ENCODE measurements around the gene GLIS1. TPM values are rescaled to one million over a fixed set of nuclear protein-coding genes. Genes with fewer than 3 reads are reported as not detected.

The GLIS1 gene
- polyA plus RNA-seq, 1 donor (not counting 4 experiments of a cell fraction or from before 2014, with no cell fraction given), result not detected

DNA sequence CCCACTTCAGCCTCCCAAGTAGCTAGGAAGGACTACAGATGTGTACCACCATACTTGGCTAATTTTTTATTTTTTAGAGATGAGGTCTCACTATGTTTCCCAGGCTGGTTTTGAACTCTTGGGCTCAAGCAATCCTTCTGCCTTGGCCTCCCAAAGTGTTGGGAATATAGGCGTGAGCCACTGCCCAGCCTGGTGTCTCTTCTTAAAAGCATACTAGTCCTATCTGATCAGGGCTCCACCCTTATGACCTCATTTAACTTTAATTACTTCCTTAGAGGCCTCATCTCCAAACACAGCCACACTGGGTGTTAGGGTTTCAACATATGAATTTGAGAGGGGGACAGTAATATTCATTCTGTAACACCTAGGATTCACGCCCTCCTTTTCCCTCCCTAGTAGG, 130.9 kb downstream of the GLIS1 start:
- Histone ChIP-seq H3K4me3 (ENCODE audit: control insufficient read depth in 2 of 3, extremely low read depth in 1 of 3, insufficient read depth in 2 of 3, low read depth in 1 of 3, low read length in 3 of 3) (no peak overlapping the region), H3K4me1 (ENCODE audit: control insufficient read depth, extremely low read depth, insufficient read depth, low read length) (no peaks in the 10 kb centered on the region), H2AFZ (ENCODE audit: control insufficient read depth, low read length) (no peak overlapping the region), H3K9me1 (ENCODE audit: control insufficient read depth, extremely low read depth, insufficient read depth, low read length) (no peaks in the 10 kb centered on the region), H3K9ac (ENCODE audit: control insufficient read depth, extremely low read depth, insufficient read depth, low read length) (no peak overlapping the region), H3K4me2 (ENCODE audit: control insufficient read depth, extremely low read depth, insufficient read depth, low read depth, low read length) (no peak overlapping the region), H3K36me3 (ENCODE audit: control insufficient read depth in 2 of 2, extremely low read depth in 1 of 2, insufficient read depth in 2 of 2, low read length in 2 of 2) (no peaks in the 10 kb centered on the region), H4K20me1 (ENCODE audit: control insufficient read depth, extremely low read depth, insufficient read depth, low read length) (no peaks in the 10 kb centered on the region), H3K27me3 (ENCODE audit: control insufficient read depth, extremely low read depth, insufficient read depth, low read length) (no peaks in the 10 kb centered on the region), H3K79me2 (ENCODE audit: control insufficient read depth, insufficient read depth, low read length) (no peaks in the 10 kb centered on the region), H3K27ac (ENCODE audit: control insufficient read depth, insufficient read depth, low read length) (no peak overlapping the region), H3K9me3 (ENCODE audit: control insufficient read depth, low read depth, low read length) (no peaks in the 10 kb centered on the region)
- FAIRE-seq (no peak), DNase-seq (ENCODE audit: low read depth, low spot score) (no peak)
- dilution Hi-C loops (cut with MboI; ENCODE audit: extremely low pct_ligation_motif_present, low sequenced_read_pairs), result no loop called here
- TF ChIP-seq, protein P1, sequence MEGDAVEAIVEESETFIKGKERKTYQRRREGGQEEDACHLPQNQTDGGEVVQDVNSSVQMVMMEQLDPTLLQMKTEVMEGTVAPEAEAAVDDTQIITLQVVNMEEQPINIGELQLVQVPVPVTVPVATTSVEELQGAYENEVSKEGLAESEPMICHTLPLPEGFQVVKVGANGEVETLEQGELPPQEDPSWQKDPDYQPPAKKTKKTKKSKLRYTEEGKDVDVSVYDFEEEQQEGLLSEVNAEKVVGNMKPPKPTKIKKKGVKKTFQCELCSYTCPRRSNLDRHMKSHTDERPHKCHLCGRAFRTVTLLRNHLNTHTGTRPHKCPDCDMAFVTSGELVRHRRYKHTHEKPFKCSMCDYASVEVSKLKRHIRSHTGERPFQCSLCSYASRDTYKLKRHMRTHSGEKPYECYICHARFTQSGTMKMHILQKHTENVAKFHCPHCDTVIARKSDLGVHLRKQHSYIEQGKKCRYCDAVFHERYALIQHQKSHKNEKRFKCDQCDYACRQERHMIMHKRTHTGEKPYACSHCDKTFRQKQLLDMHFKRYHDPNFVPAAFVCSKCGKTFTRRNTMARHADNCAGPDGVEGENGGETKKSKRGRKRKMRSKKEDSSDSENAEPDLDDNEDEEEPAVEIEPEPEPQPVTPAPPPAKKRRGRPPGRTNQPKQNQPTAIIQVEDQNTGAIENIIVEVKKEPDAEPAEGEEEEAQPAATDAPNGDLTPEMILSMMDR (optimal IDR thresholded peaks at IDR 0.05 in 1 of 3, IDR thresholded peaks at IDR 0.05 in 1 of 3, conservative IDR thresholded peaks at IDR 0.05 in 1 of 3; ENCODE audit: extremely low read depth in 1 of 3, insufficient read depth in 2 of 3, low read length in 3 of 3), result no peak
- TF ChIP-seq EZH2 (IDR thresholded peaks at IDR 0.05; ENCODE audit: low read length), result no peak

DNA sequence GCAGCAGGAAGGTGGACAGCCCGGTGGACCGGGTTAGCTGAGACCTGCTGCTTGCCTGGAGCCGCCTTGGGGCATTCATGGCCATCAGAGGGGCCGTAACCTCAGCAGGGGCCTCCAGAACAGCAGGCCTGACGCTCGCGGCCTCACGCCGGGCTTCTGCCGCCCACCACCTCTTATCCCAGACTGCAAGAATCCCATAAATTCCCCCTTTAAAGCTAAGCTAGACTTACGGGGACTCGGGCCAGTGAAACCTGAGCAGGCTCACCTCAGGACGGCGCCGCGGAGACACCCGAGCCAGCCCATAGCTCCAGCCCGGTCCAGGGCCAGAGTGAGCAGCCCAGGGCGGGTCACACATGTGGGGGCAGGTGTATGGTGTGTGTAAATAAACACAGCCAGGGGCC, 132.3 kb downstream of the GLIS1 start:
- no peaks in the 10 kb centered on the region for H3K9me1 ChIP-seq (ENCODE audit: control insufficient read depth, extremely low read depth, insufficient read depth, low read length)
- no peaks in the 10 kb centered on the region for H3K27me3 ChIP-seq (ENCODE audit: control insufficient read depth, extremely low read depth, insufficient read depth, low read length)
- H3K9ac ChIP-seq (ENCODE audit: control insufficient read depth, extremely low read depth, insufficient read depth, low read length), result no peak overlapping the region
- H3K4me2 ChIP-seq (ENCODE audit: control insufficient read depth, extremely low read depth, insufficient read depth, low read depth, low read length), result no peak overlapping the region
- H2AFZ ChIP-seq (ENCODE audit: control insufficient read depth, low read length), result no peak overlapping the region
- FAIRE-seq (no peak), DNase-seq (ENCODE audit: low read depth, low spot score) (no peak)
- H3K27ac ChIP-seq (ENCODE audit: control insufficient read depth, insufficient read depth, low read length), result no peak overlapping the region
- no peaks in the 10 kb centered on the region for H3K9me3 ChIP-seq (ENCODE audit: control insufficient read depth, low read depth, low read length)
- H3K36me3 ChIP-seq (ENCODE audit: control insufficient read depth in 2 of 2, extremely low read depth in 1 of 2, insufficient read depth in 2 of 2, low read length in 2 of 2), result no peaks in the 10 kb centered on the region
- dilution Hi-C loops (cut with MboI; ENCODE audit: extremely low pct_ligation_motif_present, low sequenced_read_pairs), result no loop called here
- no peak overlapping the region for H3K4me3 ChIP-seq (ENCODE audit: control insufficient read depth in 2 of 3, extremely low read depth in 1 of 3, insufficient read depth in 2 of 3, low read depth in 1 of 3, low read length in 3 of 3)
- H4K20me1 ChIP-seq (ENCODE audit: control insufficient read depth, extremely low read depth, insufficient read depth, low read length), result no peaks in the 10 kb centered on the region
- no peaks in the 10 kb centered on the region for H3K4me1 ChIP-seq (ENCODE audit: control insufficient read depth, extremely low read depth, insufficient read depth, low read length)
- no peaks in the 10 kb centered on the region for H3K79me2 ChIP-seq (ENCODE audit: control insufficient read depth, insufficient read depth, low read length)
- TF ChIP-seq, protein P1 (optimal IDR thresholded peaks at IDR 0.05 in 1 of 3, IDR thresholded peaks at IDR 0.05 in 1 of 3, conservative IDR thresholded peaks at IDR 0.05 in 1 of 3; ENCODE audit: extremely low read depth in 1 of 3, insufficient read depth in 2 of 3, low read length in 3 of 3), result no peak
- TF ChIP-seq EZH2 (IDR thresholded peaks at IDR 0.05; ENCODE audit: low read length), result no peak

Measured in keratinocyte (primary cell).